Naive thymus-derived CD8-positive, alpha-beta T cell (primary cell): ENCODE data around the gene COL28A1. TPM values are rescaled to one million over a fixed set of nuclear protein-coding genes. Genes with fewer than 3 reads are reported as not detected.
A peak's percentile ranks its signal among the peaks of the same experiment; 100 is the strongest.

Experiments
- ATAC-seq, 2 donors: fragments of 150-1000 bp; cut with Tn5 transposase in 1 of 2; sonication (Bioruptor Pico), chemical (Tn5 transposase) in 1 of 2; 1 replicate in 1 of 2; 2 replicates in 1 of 2; pipeline ENCODE4 v1.10.0; 2021; ENCODE audit warnings: mild to moderate bottlenecking in 2 of 2, moderate library complexity in 2 of 2
- POLR2A ChIA-PET: fragments of 350-600 bp; sonication (Branson Sonifier 250); formaldehyde crosslinking; loops from one replicate; lab custom pipeline; 2021; ENCODE audit warnings: antibody characterized with exemption; lab: Charles Lee
- DNase-seq, 10 donors: peaks; one replicate each; pipeline versions ENCODE4 v3.0.0 to v3.0.0-alpha.2; 2020 to 2022
- H3K27ac Mint-ChIP-seq, 10 donors: one replicate each; pipeline ENCODE4 v1.8.0; 2020 to 2022; ENCODE audit warnings: mild to moderate bottlenecking in 10 of 10, mixed read lengths in 10 of 10, moderate library complexity in 4 of 10, inconsistent platforms in 1 of 10
- H3K27me3 Mint-ChIP-seq, 5 donors: one replicate each; pipeline ENCODE4 v1.8.0; 2021 to 2022; ENCODE audit warnings: mixed read lengths in 5 of 5
- H3K36me3 Mint-ChIP-seq, 3 donors: one replicate each; pipeline ENCODE4 v1.8.0; 2020 to 2022; ENCODE audit warnings: mixed read lengths in 3 of 3, mild to moderate bottlenecking in 2 of 3, inconsistent platforms in 1 of 3
- H3K4me1 Mint-ChIP-seq, 4 donors: one replicate each; pipeline ENCODE4 v1.8.0; 2021 to 2022; ENCODE audit warnings: mixed read lengths in 4 of 4
- H3K4me3 Mint-ChIP-seq, 10 donors: one replicate each; pipeline ENCODE4 v1.8.0; 2020 to 2022; ENCODE audit warnings: mild to moderate bottlenecking in 10 of 10, mixed read lengths in 10 of 10, moderate library complexity in 6 of 10, inconsistent platforms in 1 of 10
- H3K9me3 Mint-ChIP-seq, 9 donors: one replicate each; pipeline ENCODE4 v1.8.0; 2020 to 2022; ENCODE audit warnings: mixed read lengths in 9 of 9, mild to moderate bottlenecking in 3 of 9, inconsistent platforms in 1 of 9, moderate library complexity in 1 of 9
- polyA plus RNA-seq, 3 donors: library from polyadenylated mRNA; unstranded; fragments of 300-500 nt; fragmentation: Illumina TruSeq; gene quantifications; one replicate each; pipeline ENCODE4 v1.2.3, GENCODE V29; 2021
- total RNA-seq, 8 experiments: library from RNA in 2 of 8; stranded (reverse) in 2 of 8; gene quantifications; one replicate each; pipeline ENCODE4 v1.2.3 and lab custom pipeline; 2021 to 2026

COL28A1 gene
- total and polyA plus RNA-seq, 5 experiments from 2014 or later: 0.33 to 0.91 TPM; not detected in 3

DNA sequence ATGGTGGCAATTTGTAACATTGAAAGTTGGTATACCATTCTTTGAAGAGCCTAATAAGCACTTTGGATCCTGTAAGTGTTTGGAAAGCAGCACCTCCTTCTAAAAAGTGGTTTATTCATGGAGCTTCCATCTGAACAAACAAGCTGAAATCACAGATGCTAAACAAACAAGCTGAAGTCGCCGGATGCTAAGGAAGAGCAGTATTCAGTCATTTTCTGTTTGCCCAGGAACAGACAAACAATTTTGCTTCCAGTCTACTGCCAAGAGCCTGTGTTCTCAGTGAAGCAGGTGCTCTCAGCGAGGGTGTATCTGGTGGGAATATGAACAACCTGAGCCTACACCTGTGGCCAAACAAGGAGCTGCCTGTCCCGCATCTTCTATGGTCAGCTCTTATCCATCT, 6.3 kb downstream of the COL28A1 start:
- Mint-ChIP-seq H3K36me3 (peaks cover 0 to 2% (median 0%) of the 10 kb centered on the region in 3 donors), H3K27ac (no peak overlapping the region), H3K4me1 (no peaks in the 10 kb centered on the region), H3K9me3 (no peaks in the 10 kb centered on the region), H3K4me3 (no peak overlapping the region), H3K27me3 (peaks cover 0 to 5% (median 0%) of the 10 kb centered on the region in 5 donors)
- ATAC-seq (no peak), DNase-seq (no peak)
- POLR2A ChIA-PET: no interaction called here

DNA sequence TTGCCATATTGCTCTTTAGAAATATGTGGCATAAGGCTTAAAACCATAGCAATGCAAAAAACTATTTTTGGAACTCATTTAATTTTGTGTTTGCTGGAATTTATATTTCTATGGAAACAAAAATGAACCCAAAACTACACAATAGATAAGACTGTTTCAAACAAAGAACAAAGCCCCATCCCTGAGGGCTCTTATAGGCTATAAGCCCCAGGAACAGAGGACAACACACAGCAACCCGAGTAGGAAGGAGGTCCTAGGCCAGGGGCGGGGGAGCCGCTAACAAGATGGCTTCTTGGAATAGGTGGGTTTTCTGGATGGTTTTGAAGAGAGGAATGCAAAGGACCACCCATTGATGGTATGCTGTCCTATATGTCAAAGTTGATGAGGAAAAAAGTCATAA, 8.6 kb downstream of the COL28A1 start:
- POLR2A ChIA-PET: no interaction called here
- ATAC-seq (no peak), DNase-seq (no peak)
- no peaks in the 10 kb centered on the region for H3K9me3 Mint-ChIP-seq
- no peaks in the 10 kb centered on the region for H3K4me1 Mint-ChIP-seq
- H3K27me3 Mint-ChIP-seq: peaks cover 0 to 4% (median 0%) of the 10 kb centered on the region in 5 donors
- H3K36me3 Mint-ChIP-seq: peaks cover 0 to 2% (median 0%) of the 10 kb centered on the region in 3 donors
- H3K4me3 Mint-ChIP-seq: no peak overlapping the region
- H3K27ac Mint-ChIP-seq: no peak overlapping the region

- DNase-seq (no peak), ATAC-seq (no peak)
- Mint-ChIP-seq H3K36me3 (peaks cover 0 to 2% (median 0%) of the 10 kb centered on the region in 3 donors), H3K4me1 (no peaks in the 10 kb centered on the region), H3K9me3 (no peaks in the 10 kb centered on the region), H3K27me3 (peaks cover 0 to 4% (median 0%) of the 10 kb centered on the region in 5 donors), H3K4me3 (no peak overlapping the region), H3K27ac (no peak overlapping the region)
- POLR2A ChIA-PET: no interaction called here
These were observed 9.7 kb downstream of the COL28A1 start for GRCh38 chr7:7526006-7526405.

DNA sequence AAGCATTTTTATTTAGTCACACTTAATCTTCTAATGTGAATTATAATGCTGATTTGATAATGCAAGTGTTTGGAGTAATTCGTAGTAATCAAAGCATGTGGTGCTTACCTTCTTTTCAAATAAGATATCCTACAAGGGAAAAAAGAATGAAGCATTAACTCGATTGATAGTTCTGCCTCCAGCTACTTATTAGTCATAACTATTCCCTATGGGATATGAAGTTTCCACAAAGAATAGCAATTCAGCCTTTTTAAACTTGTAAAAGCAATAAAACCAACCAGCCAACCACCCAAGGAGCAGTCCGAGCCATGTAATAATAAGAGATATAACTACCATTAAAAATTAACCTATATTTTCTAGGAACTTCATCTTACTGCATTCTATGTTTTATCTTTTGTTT, 11.6 kb downstream of the COL28A1 start:
- Mint-ChIP-seq H3K4me1 (no peaks in the 10 kb centered on the region), H3K36me3 (peaks cover 0 to 2% (median 0%) of the 10 kb centered on the region in 3 donors), H3K4me3 (no peak overlapping the region), H3K27ac (no peak overlapping the region), H3K9me3 (no peaks in the 10 kb centered on the region), H3K27me3 (peaks cover 0 to 4% (median 0%) of the 10 kb centered on the region in 5 donors)
- no peak for ATAC-seq
- POLR2A ChIA-PET: interaction anchor here (0.6 kb wide), 1 partner anchor 13 kb away, joined by 3 read pairs; no protein-coding TSS in a partner anchor
- no peak for DNase-seq

GRCh38 chr7:7522421-7522820, 13.3 kb downstream of the COL28A1 start:
- ATAC-seq (no peak), DNase-seq (no peak)
- no peak overlapping the region for H3K4me3 Mint-ChIP-seq
- H3K27ac Mint-ChIP-seq: no peak overlapping the region
- POLR2A ChIA-PET: no interaction called here
- no peaks in the 10 kb centered on the region for H3K4me1 Mint-ChIP-seq
- H3K9me3 Mint-ChIP-seq: no peaks in the 10 kb centered on the region
- peaks cover 0 to 2% (median 0%) of the 10 kb centered on the region in 3 donors for H3K36me3 Mint-ChIP-seq
- H3K27me3 Mint-ChIP-seq: peaks cover 0 to 3% (median 0%) of the 10 kb centered on the region in 5 donors

DNA sequence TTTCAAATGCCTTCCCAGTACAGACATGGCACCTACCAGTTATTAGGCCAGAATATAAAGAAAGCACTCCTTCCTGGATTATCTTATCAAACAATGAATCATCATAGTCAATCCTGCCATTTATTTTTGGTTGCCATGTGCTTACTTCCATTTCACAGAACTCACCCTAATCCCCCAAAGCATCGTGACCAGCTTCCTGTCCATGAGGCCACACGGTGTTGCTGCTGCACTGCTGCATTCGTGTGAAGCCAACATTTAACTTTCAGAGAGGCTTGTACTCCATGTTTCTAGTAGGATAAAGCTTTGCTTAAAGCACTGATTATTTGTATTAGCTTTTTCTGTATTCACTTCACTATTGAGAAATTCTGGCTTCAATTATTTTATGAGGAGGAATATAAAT, 14.4 kb downstream of the COL28A1 start:
- Mint-ChIP-seq H3K36me3 (peaks cover 0 to 1% (median 0%) of the 10 kb centered on the region in 3 donors), H3K9me3 (no peaks in the 10 kb centered on the region), H3K27me3 (peaks cover 0 to 1% (median 0%) of the 10 kb centered on the region in 5 donors), H3K27ac (no peak overlapping the region), H3K4me1 (no peaks in the 10 kb centered on the region), H3K4me3 (no peak overlapping the region)
- DNase-seq (peak in 1 of 10 donors; percentile 3), ATAC-seq (no peak)
- POLR2A ChIA-PET: no interaction called here

GRCh38 chr7:7519528-7519927, 16.1 kb downstream of the COL28A1 start:
- no peak for ATAC-seq
- H3K36me3 Mint-ChIP-seq: no peaks in the 10 kb centered on the region
- H3K9me3 Mint-ChIP-seq: no peaks in the 10 kb centered on the region
- no peaks in the 10 kb centered on the region for H3K4me1 Mint-ChIP-seq
- no peak for DNase-seq
- H3K27ac Mint-ChIP-seq: no peak overlapping the region
- no peak overlapping the region for H3K4me3 Mint-ChIP-seq
- POLR2A ChIA-PET: no interaction called here
- H3K27me3 Mint-ChIP-seq: peaks cover 0 to 3% (median 0%) of the 10 kb centered on the region in 5 donors

GRCh38 chr7:7519056-7519455, 16.6 kb downstream of the COL28A1 start:
- no peaks in the 10 kb centered on the region for H3K36me3 Mint-ChIP-seq
- H3K4me3 Mint-ChIP-seq: no peak overlapping the region
- POLR2A ChIA-PET: no interaction called here
- ATAC-seq (no peak), DNase-seq (no peak)
- H3K4me1 Mint-ChIP-seq: no peaks in the 10 kb centered on the region
- no peaks in the 10 kb centered on the region for H3K9me3 Mint-ChIP-seq
- peaks cover 0 to 7% (median 0%) of the 10 kb centered on the region in 5 donors for H3K27me3 Mint-ChIP-seq
- H3K27ac Mint-ChIP-seq: no peak overlapping the region

DNA sequence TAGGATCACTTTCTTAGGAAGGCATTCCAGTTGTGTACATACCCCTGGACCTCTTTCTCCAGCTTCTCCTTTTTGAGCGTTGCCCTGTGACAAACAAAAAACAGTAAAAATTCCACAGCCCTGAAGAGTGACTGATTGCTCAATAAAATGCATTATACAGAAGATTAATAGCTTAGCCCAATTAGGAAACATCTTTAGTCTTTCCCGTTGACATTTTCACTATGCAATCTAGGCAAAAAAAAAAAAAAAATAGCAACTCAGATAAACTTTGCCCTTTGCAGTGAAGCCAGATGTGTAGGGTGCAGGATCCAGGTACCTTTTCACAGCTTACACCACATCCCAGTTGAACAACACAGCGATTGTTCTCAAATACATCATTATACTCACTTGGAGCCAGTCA, 17.9 kb downstream of the COL28A1 start:
- POLR2A ChIA-PET: no interaction called here
- DNase-seq (no peak), ATAC-seq (no peak)
- Mint-ChIP-seq H3K4me3 (no peak overlapping the region), H3K36me3 (no peaks in the 10 kb centered on the region), H3K4me1 (no peaks in the 10 kb centered on the region), H3K9me3 (no peaks in the 10 kb centered on the region), H3K27ac (peak overlapping the region in 1 of 10 donors; percentile 3), H3K27me3 (peaks cover 0 to 7% (median 0%) of the 10 kb centered on the region in 5 donors)

- Mint-ChIP-seq H3K4me3 (no peak overlapping the region), H3K27ac (no peak overlapping the region), H3K9me3 (no peaks in the 10 kb centered on the region), H3K36me3 (no peaks in the 10 kb centered on the region), H3K4me1 (no peaks in the 10 kb centered on the region), H3K27me3 (peaks cover 0 to 7% (median 0%) of the 10 kb centered on the region in 5 donors)
- POLR2A ChIA-PET: no interaction called here
- DNase-seq (no peak), ATAC-seq (no peak)
These were observed 19.0 kb downstream of the COL28A1 start for GRCh38 chr7:7516662-7517061.

GRCh38 chr7:7516156-7516555, 19.5 kb downstream of the COL28A1 start:
- no peaks in the 10 kb centered on the region for H3K9me3 Mint-ChIP-seq
- peaks cover 0 to 7% (median 0%) of the 10 kb centered on the region in 5 donors for H3K27me3 Mint-ChIP-seq
- POLR2A ChIA-PET: no interaction called here

DNA sequence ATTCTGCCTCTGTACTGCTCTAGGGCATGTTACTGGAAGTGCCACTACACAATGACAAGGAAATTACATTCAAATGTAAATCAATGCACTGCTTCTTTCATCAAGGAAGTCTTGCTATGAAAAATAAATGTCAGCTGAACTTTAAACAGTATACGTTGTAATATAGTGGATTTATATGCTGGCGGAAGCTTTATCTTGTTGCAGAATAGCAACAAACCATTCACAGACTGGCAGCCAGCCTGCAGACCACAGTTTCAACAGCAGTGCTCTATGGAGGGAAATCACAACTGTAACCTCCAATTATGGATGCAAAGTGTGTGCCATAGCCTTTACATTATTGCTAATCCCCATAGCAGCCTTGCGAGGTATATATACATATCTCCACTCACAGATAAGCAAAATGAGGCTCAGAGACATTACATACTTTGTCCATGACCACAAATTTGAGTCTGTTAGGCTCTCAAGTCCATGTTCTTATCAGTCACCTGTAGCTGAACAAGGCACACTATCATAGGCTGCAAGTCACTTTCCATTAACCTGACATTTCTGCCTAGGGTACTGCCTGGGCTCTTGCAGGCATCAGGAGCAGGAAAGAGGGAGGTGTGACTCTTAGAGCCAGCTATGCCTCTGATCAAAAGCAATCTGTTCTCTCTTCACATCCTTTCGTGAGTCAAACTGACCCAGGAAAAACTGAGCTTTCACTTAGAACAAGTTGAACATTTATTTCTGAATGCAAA, 22.6 kb downstream of the COL28A1 start:
- DNase-seq: no peak
- Mint-ChIP-seq H3K27me3 (peaks cover 0 to 7% (median 0%) of the 10 kb centered on the region in 5 donors), H3K4me3 (no peak overlapping the region), H3K27ac (no peak overlapping the region), H3K4me1 (no peaks in the 10 kb centered on the region), H3K36me3 (no peaks in the 10 kb centered on the region), H3K9me3 (no peaks in the 10 kb centered on the region)
- ATAC-seq: no peak
- POLR2A ChIA-PET: no interaction called here

More at GRCh38 chr7:7516156-7516555, 19.5 kb downstream of the COL28A1 start:
- Mint-ChIP-seq H3K36me3 (no peaks in the 10 kb centered on the region), H3K4me1 (no peaks in the 10 kb centered on the region), H3K4me3 (no peak overlapping the region), H3K27ac (no peak overlapping the region)
- ATAC-seq (no peak), DNase-seq (no peak)

DNA sequence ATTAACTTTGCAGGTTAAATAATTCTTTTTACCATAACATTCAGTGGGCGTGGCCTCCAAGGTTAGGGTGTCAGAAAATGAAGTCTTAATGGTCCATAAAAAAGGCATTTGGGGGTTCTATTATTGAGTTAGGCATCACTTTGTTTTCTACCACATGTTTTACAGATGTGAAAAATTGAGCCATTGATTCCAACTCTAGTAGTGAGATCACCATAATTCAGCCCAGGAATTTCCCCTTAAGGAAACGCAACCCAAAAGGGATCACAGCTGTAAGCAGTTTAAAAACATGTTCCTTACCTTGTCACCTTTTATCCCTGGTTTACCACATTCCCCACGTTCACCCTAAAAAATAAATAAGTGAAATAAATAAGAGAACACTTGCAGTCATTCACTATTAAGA, 24.9 kb downstream of the COL28A1 start:
- no peak overlapping the region for H3K27ac Mint-ChIP-seq
- H3K9me3 Mint-ChIP-seq: no peaks in the 10 kb centered on the region
- no peak overlapping the region for H3K4me3 Mint-ChIP-seq
- H3K4me1 Mint-ChIP-seq: no peaks in the 10 kb centered on the region
- ATAC-seq: no peak
- POLR2A ChIA-PET: interaction anchor here (0.6 kb wide), 1 partner anchor 13 kb away, joined by 3 read pairs; no protein-coding TSS in a partner anchor
- no peaks in the 10 kb centered on the region for H3K36me3 Mint-ChIP-seq
- no peak for DNase-seq
- peaks cover 0 to 7% (median 0%) of the 10 kb centered on the region in 5 donors for H3K27me3 Mint-ChIP-seq
